K562 (cell line): ENCODE measurements around the gene SEC63. TPM values are rescaled to one million over a fixed set of nuclear protein-coding genes. Genes with fewer than 3 reads are reported as not detected.

ENCODE experiments used
- BHLHE40 ChIP-seq: IDR thresholded peaks from 2 replicates; pipeline ENCODE4 v1.6.1; 2011; ENCODE audit warnings: low read length, improper control_type of control experiment
- CBFA2T3 ChIP-seq: fragments of 450-650 bp; IDR thresholded peaks from 2 replicates; pipeline ENCODE4 v1.6.1; 2017
- LCOR ChIP-seq: sonication (generic); formaldehyde crosslinking; IDR thresholded peaks from 2 replicates; pipeline ENCODE4 v1.8.0; 2022; ENCODE audit warnings: mild to moderate bottlenecking, missing genetic modification reagents
- MYNN ChIP-seq, 2 experiments: sonication (generic); formaldehyde crosslinking in 1 of 2; IDR thresholded peaks; 2 replicates each; pipeline versions ENCODE4 v1.5.0 to v1.6.1; 2016 to 2020; ENCODE audit warnings: antibody characterized with exemption in 1 of 2, missing genetic modification reagents in 1 of 2
- PML ChIP-seq: IDR thresholded peaks from 2 replicates; pipeline ENCODE4 v1.6.1; 2012; ENCODE audit warnings: low read length, inconsistent platforms
- SREBF2 ChIP-seq: sonication (generic); formaldehyde crosslinking; IDR thresholded peaks from 2 replicates; pipeline ENCODE4 v1.4.0; 2020; ENCODE audit warnings: mild to moderate bottlenecking, missing genetic modification reagents
- TAF15 ChIP-seq: fragments of 200-400 bp; formaldehyde crosslinking; IDR thresholded peaks from 2 replicates; pipeline ENCODE4 v1.6.1; 2017; ENCODE audit warnings: mild to moderate bottlenecking, low read depth, low read length, moderate library complexity
- XRCC3 ChIP-seq: fragments of 450-650 bp; IDR thresholded peaks from 2 replicates; pipeline ENCODE4 v1.6.1; 2017; ENCODE audit warnings: mild to moderate bottlenecking, moderate library complexity
- YBX1 ChIP-seq: fragments of 450-650 bp; IDR thresholded peaks from 2 replicates; pipeline ENCODE4 v1.7.1; 2016; ENCODE audit warnings: mild to moderate bottlenecking
- ZMIZ1 ChIP-seq, 2 experiments: fragments of 150-350 bp in 1 of 2; IDR thresholded peaks; 2 replicates each; pipeline ENCODE4 v1.6.1; 2012 to 2016; ENCODE audit warnings: low read depth in 2 of 2, low read length in 2 of 2, mild to moderate bottlenecking in 1 of 2, moderate library complexity in 1 of 2
- polyA plus RNA-seq, 8 experiments: library from polyadenylated mRNA; depleted of rRNA in 4 of 8; stranded (reverse) in 5 of 8; unstranded in 3 of 8; fragments of >200 nt; fragmentation: Nextera tagmentation in 2 of 8; fragmentation: Illumina TruSeq in 1 of 8; extraction: Ambion mirVana in 2 of 8; extraction: Trizol in 1 of 8; gene quantifications; 2 replicates each; pipeline versions ENCODE4 v1.2.1 to v1.2.3, GENCODE V29; 2011 to 2014; ENCODE audit warnings: inconsistent platforms in 1 of 8, missing spikeins in 1 of 8
- total RNA-seq, 7 experiments: library from RNA; depleted of rRNA in 6 of 7; stranded (reverse); fragments of >200 nt in 6 of 7; fragmentation: Illumina TruSeq in 2 of 7; extraction: Trizol in 2 of 7; gene quantifications; 2 replicates each; pipeline versions ENCODE4 v1.2.1 to v1.2.3, GENCODE V29; 2011 to 2021; ENCODE audit warnings: low replicate concordance in 1 of 7
- TF ChIP-seq, protein P1 (sequence below): fragments of 250-450 bp; sonication (Bioruptor Pico); IDR thresholded peaks from 2 replicates; pipeline ENCODE4 v1.9.0; 2021; ENCODE audit warnings: mild to moderate bottlenecking, inconsistent platforms
- TF ChIP-seq, protein P2 (sequence below), 2 experiments: fragments of 450-650 bp in 1 of 2; IDR thresholded peaks; 2 replicates each; pipeline ENCODE4 v1.6.1; 2011 to 2017; ENCODE audit warnings: low read depth in 2 of 2, antibody characterized with exemption in 1 of 2, borderline replicate concordance in 1 of 2, low read length in 1 of 2, mild to moderate bottlenecking in 1 of 2, mixed read lengths in 1 of 2; ENCODE audit not compliant: control insufficient read depth in 1 of 2

The SEC63 gene
- total and polyA plus RNA-seq, 9 of the 15 experiments (the other 6 are each of a cell fraction or from before 2014, with no cell fraction given): 13.8 to 74.6 (median 28.4) TPM

- TF ChIP-seq CBFA2T3 (peak; percentile 84), SREBF2 (no peak), XRCC3 (no peak), PML (no peak), MYNN (IDR thresholded peaks at IDR 0.05) (no peak), MYNN (CRISPR knock-in tag; IDR thresholded peaks at IDR 0.05) (no peak), ZMIZ1 (IDR thresholded peaks at IDR 0.05; ENCODE audit: low read depth in 2 of 2, low read length in 2 of 2) (no peak), BHLHE40 (peak; percentile 43; the same call in 1 of the 2 replicates), TAF15 (no peak), YBX1 (no peak), LCOR (CRISPR knock-in tag) (no peak)
- TF ChIP-seq, protein P1, sequence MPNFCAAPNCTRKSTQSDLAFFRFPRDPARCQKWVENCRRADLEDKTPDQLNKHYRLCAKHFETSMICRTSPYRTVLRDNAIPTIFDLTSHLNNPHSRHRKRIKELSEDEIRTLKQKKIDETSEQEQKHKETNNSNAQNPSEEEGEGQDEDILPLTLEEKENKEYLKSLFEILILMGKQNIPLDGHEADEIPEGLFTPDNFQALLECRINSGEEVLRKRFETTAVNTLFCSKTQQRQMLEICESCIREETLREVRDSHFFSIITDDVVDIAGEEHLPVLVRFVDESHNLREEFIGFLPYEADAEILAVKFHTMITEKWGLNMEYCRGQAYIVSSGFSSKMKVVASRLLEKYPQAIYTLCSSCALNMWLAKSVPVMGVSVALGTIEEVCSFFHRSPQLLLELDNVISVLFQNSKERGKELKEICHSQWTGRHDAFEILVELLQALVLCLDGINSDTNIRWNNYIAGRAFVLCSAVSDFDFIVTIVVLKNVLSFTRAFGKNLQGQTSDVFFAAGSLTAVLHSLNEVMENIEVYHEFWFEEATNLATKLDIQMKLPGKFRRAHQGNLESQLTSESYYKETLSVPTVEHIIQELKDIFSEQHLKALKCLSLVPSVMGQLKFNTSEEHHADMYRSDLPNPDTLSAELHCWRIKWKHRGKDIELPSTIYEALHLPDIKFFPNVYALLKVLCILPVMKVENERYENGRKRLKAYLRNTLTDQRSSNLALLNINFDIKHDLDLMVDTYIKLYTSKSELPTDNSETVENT (CRISPR knock-in tag): no peak
- TF ChIP-seq, protein P2, sequence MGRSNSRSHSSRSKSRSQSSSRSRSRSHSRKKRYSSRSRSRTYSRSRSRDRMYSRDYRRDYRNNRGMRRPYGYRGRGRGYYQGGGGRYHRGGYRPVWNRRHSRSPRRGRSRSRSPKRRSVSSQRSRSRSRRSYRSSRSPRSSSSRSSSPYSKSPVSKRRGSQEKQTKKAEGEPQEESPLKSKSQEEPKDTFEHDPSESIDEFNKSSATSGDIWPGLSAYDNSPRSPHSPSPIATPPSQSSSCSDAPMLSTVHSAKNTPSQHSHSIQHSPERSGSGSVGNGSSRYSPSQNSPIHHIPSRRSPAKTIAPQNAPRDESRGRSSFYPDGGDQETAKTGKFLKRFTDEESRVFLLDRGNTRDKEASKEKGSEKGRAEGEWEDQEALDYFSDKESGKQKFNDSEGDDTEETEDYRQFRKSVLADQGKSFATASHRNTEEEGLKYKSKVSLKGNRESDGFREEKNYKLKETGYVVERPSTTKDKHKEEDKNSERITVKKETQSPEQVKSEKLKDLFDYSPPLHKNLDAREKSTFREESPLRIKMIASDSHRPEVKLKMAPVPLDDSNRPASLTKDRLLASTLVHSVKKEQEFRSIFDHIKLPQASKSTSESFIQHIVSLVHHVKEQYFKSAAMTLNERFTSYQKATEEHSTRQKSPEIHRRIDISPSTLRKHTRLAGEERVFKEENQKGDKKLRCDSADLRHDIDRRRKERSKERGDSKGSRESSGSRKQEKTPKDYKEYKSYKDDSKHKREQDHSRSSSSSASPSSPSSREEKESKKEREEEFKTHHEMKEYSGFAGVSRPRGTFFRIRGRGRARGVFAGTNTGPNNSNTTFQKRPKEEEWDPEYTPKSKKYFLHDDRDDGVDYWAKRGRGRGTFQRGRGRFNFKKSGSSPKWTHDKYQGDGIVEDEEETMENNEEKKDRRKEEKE (IDR thresholded peaks at IDR 0.05; ENCODE audit: borderline replicate concordance in 1 of 2, control insufficient read depth in 1 of 2, low read depth in 2 of 2, low read length in 1 of 2): no peak
Observed at GRCh38 chr6:107941627-107942026, 16.4 kb downstream of the SEC63 start (continued).
